ENCODE results near the gene SIX4.

DNA sequence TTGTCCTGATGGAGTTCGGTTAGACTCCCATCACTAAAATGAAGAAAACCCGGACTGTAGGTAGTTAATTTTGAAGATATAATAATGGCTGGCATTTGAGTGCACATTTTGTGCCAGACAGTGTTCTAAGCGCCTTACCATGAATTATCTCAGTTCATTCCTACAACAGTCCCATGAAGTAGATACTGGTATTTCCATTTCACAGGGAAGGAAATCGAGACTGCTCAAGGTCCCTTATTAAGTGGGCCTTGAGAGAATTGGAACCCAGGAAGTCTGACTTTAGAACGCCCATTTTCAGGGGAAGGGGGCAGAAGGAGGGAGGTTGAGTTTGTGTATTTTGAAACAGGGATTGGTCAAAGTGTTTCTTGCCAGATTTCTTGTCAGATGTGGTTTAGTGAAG is 11.3 kb upstream of the SIX4 start:
- TF ChIP-seq POLR2AphosphoS2 (conservative IDR thresholded peaks at IDR 0.05; ENCODE audit: low read length) (no peak), POLR2A (IDR thresholded peaks at IDR 0.05; ENCODE audit: low read length) (no peak), RAD21 (conservative IDR thresholded peaks at IDR 0.05 in 1 of 2, IDR thresholded peaks at IDR 0.05 in 1 of 2) (no peak), JUN (IDR thresholded peaks at IDR 0.05) (no peak), RCOR1 (IDR thresholded peaks at IDR 0.05; ENCODE audit: low read depth, low read length) (no peak), JUNB (IDR thresholded peaks at IDR 0.05) (no peak), NR3C1 (IDR thresholded peaks at IDR 0.05) (no peak), PHF8 (IDR thresholded peaks at IDR 0.05; ENCODE audit: borderline replicate concordance, low read depth) (no peak)
- TF ChIP-seq, protein P1, sequence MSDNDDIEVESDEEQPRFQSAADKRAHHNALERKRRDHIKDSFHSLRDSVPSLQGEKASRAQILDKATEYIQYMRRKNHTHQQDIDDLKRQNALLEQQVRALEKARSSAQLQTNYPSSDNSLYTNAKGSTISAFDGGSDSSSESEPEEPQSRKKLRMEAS (IDR thresholded peaks at IDR 0.05), result no peak

All from A549 (cell line).